ENCODE data around the gene IKZF4.

- TF ChIP-seq RAD21 (IDR thresholded peaks at IDR 0.05 in 1 of 2, conservative IDR thresholded peaks at IDR 0.05 in 1 of 2; ENCODE audit: low read depth in 2 of 2, low read length in 2 of 2) (no peak), TAF1 (IDR thresholded peaks at IDR 0.05; ENCODE audit: low read depth, low read length) (no peak), YY1 (IDR thresholded peaks at IDR 0.05; ENCODE audit: low read depth, low read length) (no peak), BRCA1 (IDR thresholded peaks at IDR 0.05; ENCODE audit: low read depth, low read length) (no peak), CTCF (IDR thresholded peaks at IDR 0.05; ENCODE audit: control extremely low read depth in 1 of 3, insufficient read depth in 1 of 3, low read depth in 1 of 3, low read length in 3 of 3) (no peak), EP300 (IDR thresholded peaks at IDR 0.05; ENCODE audit: borderline replicate concordance in 1 of 2, low read depth in 2 of 2, low read length in 2 of 2) (no peak), POLR2AphosphoS5 (IDR thresholded peaks at IDR 0.05; ENCODE audit: low read depth, low read length) (no peak)
Measured at GRCh38 chr12:56074396-56074795, 53.6 kb downstream of the IKZF4 start.

All from H1 (cell line).